CD4-positive, alpha-beta T cell treated with Interleukin-10 for 1 hour (primary cell): ENCODE data around the gene TBC1D32.
A peak's percentile ranks its signal among the peaks of the same experiment; 100 is the strongest.
"Not testable (repeated sequence)": the region's sequence is repeated elsewhere in the genome, so short reads cannot be mapped to it uniquely, and the experiment has no call there.

Experiments used
- DNase-seq: peaks from one replicate; pipeline ENCODE4 v3.0.0-alpha.2; 2020

The TBC1D32 gene

GRCh38 chr6:121093928-121094327, 240.4 kb downstream of the TBC1D32 start:
- no peak for DNase-seq

GRCh38 chr6:121090492-121090891, 243.8 kb downstream of the TBC1D32 start:
- DNase-seq: no peak

- DNase-seq: no peak
Observed at GRCh38 chr6:121086876-121087275, 247.4 kb downstream of the TBC1D32 start.

GRCh38 chr6:121076119-121076518, 258.2 kb downstream of the TBC1D32 start:
- no peak for DNase-seq

- not testable (repeated sequence) for DNase-seq
Observed at GRCh38 chr6:121068749-121069148, 265.5 kb downstream of the TBC1D32 start.

GRCh38 chr6:121067381-121067780, 266.9 kb downstream of the TBC1D32 start:
- no peak for DNase-seq

GRCh38 chr6:121064345-121064744, 269.9 kb downstream of the TBC1D32 start:
- DNase-seq: no peak

GRCh38 chr6:121055572-121056163, 278.6 kb downstream of the TBC1D32 start:
- DNase-seq: peak; percentile 30

- not testable (repeated sequence) for DNase-seq
Observed at GRCh38 chr6:121048593-121048992, 285.7 kb downstream of the TBC1D32 start.

GRCh38 chr6:121044905-121045304, 289.4 kb downstream of the TBC1D32 start:
- DNase-seq: not testable (repeated sequence)

GRCh38 chr6:121043706-121044105, 290.6 kb downstream of the TBC1D32 start:
- DNase-seq: not testable (repeated sequence)

- not testable (repeated sequence) for DNase-seq
Observed at GRCh38 chr6:121043211-121043610, 291.1 kb downstream of the TBC1D32 start.

GRCh38 chr6:121042766-121043165, 291.5 kb downstream of the TBC1D32 start:
- no peak for DNase-seq

- no peak for DNase-seq
Observed at GRCh38 chr6:121040831-121041230, 293.4 kb downstream of the TBC1D32 start.

GRCh38 chr6:121033091-121033490, 301.2 kb downstream of the TBC1D32 start:
- DNase-seq: no peak

- no peak for DNase-seq
Observed at GRCh38 chr6:121032268-121033006, 301.8 kb downstream of the TBC1D32 start.
